ENCODE measurements around the gene RAP1GAP2. TPM values are rescaled to one million over a fixed set of nuclear protein-coding genes. Genes with fewer than 3 reads are reported as not detected.

The RAP1GAP2 gene
- total and polyA plus RNA-seq, 9 donors = 1.2 to 3.5 (median 2.0) TPM

Other genes with a start within 250 kb of the RAP1GAP2 start
- gene PAFAH1B1, start 202.8 kb upstream of the RAP1GAP2 start, total RNA-seq = 70.2 TPM
- gene PAFAH1B1, start 202.8 kb upstream of the RAP1GAP2 start, polyA plus RNA-seq (ENCODE audit: insufficient read depth in 1 of 8, insufficient read length in 8 of 8, low replicate concordance in 1 of 8) = 100 to 1,000 TPM in 1 of 8 donors, 10 to 100 TPM in 7; 72.7 to 107 (median 81.3) TPM
- 17.5 TPM for gene CLUH, start 84.7 kb upstream of the RAP1GAP2 start, total RNA-seq
- gene CLUH, start 84.7 kb upstream of the RAP1GAP2 start, polyA plus RNA-seq (ENCODE audit: insufficient read depth in 1 of 8, insufficient read length in 8 of 8, low replicate concordance in 1 of 8) = 10 to 100 TPM; 28.6 to 45.2 (median 39.0) TPM
- gene CCDC92B, start 46.8 kb upstream of the RAP1GAP2 start, total RNA-seq = 0.09 TPM
- under 1 TPM; 0.08 to 0.25 (median 0.13) TPM for gene CCDC92B, start 46.8 kb upstream of the RAP1GAP2 start, polyA plus RNA-seq (ENCODE audit: insufficient read depth in 1 of 8, insufficient read length in 8 of 8, low replicate concordance in 1 of 8)

Measured in muscle of leg (tissue), 9 donors.